NT2/D1 (cell line): Measurements from ENCODE around the gene GPATCH1.
"Not testable (repeated sequence)": the region's sequence is repeated elsewhere in the genome, so short reads cannot be mapped to it uniquely, and the experiment has no call there.

Experiments
- DNase-seq: peaks from one replicate; pipeline ENCODE4 v3.0.0-alpha.2; 2011; ENCODE audit warnings: low read depth, low spot score
- H3K27me3 ChIP-seq: 2 replicates; pipeline ENCODE4 v1.6.0; 2011; ENCODE audit warnings: mild to moderate bottlenecking; ENCODE audit not compliant: insufficient read length, insufficient read depth
- H3K36me3 ChIP-seq: 2 replicates; pipeline ENCODE4 v1.6.1; 2011; ENCODE audit warnings: mild to moderate bottlenecking, low read length, mixed read lengths; ENCODE audit not compliant: insufficient read depth, insufficient read length
- H3K4me1 ChIP-seq: 2 replicates; pipeline ENCODE4 v1.5.1; 2011; ENCODE audit not compliant: insufficient read depth, insufficient read length
- H3K4me3 ChIP-seq: 2 replicates; pipeline ENCODE4 v1.5.1; 2011; ENCODE audit warnings: low read depth; ENCODE audit not compliant: insufficient read length
- H3K9ac ChIP-seq: 2 replicates; pipeline ENCODE4 v1.6.0; 2011; ENCODE audit warnings: low read depth; ENCODE audit not compliant: insufficient read length
- H3K9me3 ChIP-seq: 2 replicates; pipeline ENCODE4 v1.5.1; 2011; ENCODE audit warnings: mild to moderate bottlenecking, low read length; ENCODE audit not compliant: insufficient read depth
- SUZ12 ChIP-seq: IDR thresholded peaks from 2 replicates; pipeline ENCODE4 v1.6.1; 2011; ENCODE audit not compliant: insufficient read length, insufficient read depth; ENCODE audit errors: extremely low read depth
- YY1 ChIP-seq: IDR thresholded peaks from 2 replicates; pipeline ENCODE4 v1.6.1; 2011; ENCODE audit not compliant: insufficient read length, insufficient read depth
- ZNF274 ChIP-seq: IDR thresholded peaks from 2 replicates; pipeline ENCODE4 v1.6.1; 2011; ENCODE audit warnings: mild to moderate bottlenecking, low read depth, low read length

Gene GPATCH1, protein sequence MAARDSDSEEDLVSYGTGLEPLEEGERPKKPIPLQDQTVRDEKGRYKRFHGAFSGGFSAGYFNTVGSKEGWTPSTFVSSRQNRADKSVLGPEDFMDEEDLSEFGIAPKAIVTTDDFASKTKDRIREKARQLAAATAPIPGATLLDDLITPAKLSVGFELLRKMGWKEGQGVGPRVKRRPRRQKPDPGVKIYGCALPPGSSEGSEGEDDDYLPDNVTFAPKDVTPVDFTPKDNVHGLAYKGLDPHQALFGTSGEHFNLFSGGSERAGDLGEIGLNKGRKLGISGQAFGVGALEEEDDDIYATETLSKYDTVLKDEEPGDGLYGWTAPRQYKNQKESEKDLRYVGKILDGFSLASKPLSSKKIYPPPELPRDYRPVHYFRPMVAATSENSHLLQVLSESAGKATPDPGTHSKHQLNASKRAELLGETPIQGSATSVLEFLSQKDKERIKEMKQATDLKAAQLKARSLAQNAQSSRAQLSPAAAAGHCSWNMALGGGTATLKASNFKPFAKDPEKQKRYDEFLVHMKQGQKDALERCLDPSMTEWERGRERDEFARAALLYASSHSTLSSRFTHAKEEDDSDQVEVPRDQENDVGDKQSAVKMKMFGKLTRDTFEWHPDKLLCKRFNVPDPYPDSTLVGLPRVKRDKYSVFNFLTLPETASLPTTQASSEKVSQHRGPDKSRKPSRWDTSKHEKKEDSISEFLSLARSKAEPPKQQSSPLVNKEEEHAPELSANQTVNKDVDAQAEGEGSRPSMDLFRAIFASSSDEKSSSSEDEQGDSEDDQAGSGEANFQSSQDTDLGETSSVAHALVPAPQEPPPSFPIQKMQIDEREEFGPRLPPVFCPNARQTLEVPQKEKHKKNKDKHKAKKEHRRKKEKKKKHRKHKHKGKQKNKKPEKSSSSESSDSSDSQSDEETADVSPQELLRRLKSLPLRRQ

DNA sequence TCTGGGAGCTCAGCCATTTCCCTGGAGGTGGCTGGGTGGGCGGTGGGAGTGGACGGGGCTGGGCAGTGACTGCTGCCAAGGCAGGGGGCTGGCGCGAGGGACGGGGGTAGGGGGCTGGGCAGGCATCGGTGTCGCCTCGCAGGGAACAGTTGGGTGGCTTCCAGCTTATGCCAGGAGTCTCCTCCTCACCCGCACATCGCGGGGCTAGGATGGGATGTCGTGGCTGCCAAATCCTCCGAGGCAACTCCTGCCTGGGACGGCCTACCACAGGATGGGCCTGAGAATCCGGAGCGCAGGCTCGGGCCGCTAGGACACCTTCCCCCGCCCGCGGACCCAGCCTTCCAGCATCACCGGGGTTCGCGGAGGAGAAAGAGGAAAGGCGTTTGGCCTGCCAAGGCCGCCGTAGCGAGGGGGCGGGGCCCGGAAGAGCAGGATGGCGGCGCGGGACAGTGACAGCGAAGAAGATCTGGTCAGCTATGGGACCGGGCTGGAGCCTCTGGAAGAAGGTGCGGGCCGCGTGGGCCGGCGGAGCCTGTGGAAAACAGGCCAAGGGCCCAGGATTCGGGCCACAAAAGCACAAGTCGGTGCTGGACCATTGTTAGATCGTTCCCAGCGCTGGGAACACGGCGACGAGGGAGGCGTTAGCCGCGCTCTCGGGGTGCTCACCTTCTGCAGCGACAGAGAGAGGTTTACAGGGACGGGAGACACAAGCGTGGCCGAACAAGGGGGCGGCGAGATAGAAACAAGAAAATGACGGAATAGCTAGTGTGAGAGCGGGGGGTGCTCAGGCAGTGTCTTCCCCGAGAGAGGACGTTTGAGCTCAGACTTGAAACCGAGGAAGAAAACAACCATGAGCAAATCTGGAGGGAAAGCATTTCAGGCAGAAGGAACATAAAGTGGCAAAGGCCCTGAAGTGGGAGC lies at the start of gene GPATCH1:
Gene GPATCH1, plus strand, starts transcription at position 421 of the 921 bp plus-strand sequence. Its CDS starts 13 bp downstream, at position 434.
- Histone ChIP-seq H3K4me1 (peaks cover 1% of the 10 kb centered on the region), H3K9me3 (no peaks in the 10 kb centered on the region), H3K4me3 (peak within 1 kb of the TSS; percentile 80), H3K9ac (peak within 1 kb of the TSS; percentile 82), H3K27me3 (no peaks in the 10 kb centered on the region), H3K36me3 (peaks cover 8% of the 10 kb centered on the region)
- TF ChIP-seq ZNF274 (no peak), SUZ12 (no peak), YY1 (peak; percentile 67)
- DNase-seq, result peak; percentile 52

DNA sequence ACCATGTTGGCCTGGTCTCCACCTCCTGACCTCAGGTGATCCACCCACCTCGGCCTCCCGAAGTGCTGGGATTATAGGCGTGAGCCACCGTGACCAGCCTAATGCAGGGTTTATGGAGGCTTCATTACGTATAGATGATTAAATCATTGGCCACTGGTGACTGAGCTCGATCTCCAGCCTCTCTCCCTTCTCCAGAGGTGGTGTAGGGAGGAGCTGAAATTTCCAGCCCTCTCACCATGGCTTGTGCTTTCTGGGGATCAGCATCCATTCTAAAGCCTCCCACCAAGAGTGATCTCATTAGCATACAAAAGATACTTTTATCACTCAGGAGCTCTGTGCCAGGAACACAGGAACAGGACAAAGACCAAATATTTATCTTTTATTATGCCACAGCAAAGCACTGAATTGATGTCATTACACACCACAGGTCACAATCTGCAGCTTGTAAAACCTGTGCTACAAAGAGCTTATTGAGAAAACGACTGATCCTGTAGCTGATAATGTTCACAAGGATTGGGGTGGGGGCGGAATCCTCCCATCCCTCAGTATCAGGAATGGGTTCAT lies 48.7 kb upstream of the GPATCH1 start:
- no peak overlapping the region for H3K9ac ChIP-seq
- H3K4me1 ChIP-seq, result no peaks in the 10 kb centered on the region
- H3K4me3 ChIP-seq, result no peak overlapping the region
- peaks cover 23% of the 10 kb centered on the region; the same call in 1 of the 2 replicates for H3K9me3 ChIP-seq
- peak; percentile 55 for DNase-seq
- no peak for TF ChIP-seq YY1
- TF ChIP-seq SUZ12, result no peak
- no peaks in the 10 kb centered on the region for H3K27me3 ChIP-seq
- H3K36me3 ChIP-seq, result peaks cover 8% of the 10 kb centered on the region

DNA sequence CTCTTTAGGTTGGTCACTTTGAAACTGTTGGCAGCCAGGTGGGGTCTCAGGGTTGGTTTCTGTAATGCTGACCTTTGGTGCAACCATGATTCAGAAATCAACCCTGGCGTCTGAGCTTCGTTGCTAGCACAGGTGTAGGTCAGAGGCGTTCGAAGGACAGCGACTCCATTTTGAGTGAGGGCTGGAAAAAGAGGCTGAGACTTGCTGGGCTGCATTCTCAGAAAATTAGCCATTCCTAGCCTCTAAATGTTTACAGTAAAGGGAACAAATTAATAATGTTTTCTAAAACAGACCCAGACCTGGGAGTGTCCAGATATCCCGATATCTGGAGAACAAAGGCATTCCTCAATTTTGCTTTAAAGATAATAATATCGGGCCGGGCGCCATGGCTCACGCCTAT lies 45.5 kb upstream of the GPATCH1 start:
- H3K4me3 ChIP-seq, result no peak overlapping the region
- DNase-seq, result no peak
- peaks cover 2% of the 10 kb centered on the region for H3K4me1 ChIP-seq
- TF ChIP-seq ZNF274, result no peak
- TF ChIP-seq SUZ12, result no peak
- no peak for TF ChIP-seq YY1
- peaks cover 12% of the 10 kb centered on the region; the same call in 1 of the 2 replicates for H3K9me3 ChIP-seq
- H3K9ac ChIP-seq, result no peak overlapping the region
- H3K27me3 ChIP-seq, result no peaks in the 10 kb centered on the region
- H3K36me3 ChIP-seq, result peaks cover 11% of the 10 kb centered on the region

DNA sequence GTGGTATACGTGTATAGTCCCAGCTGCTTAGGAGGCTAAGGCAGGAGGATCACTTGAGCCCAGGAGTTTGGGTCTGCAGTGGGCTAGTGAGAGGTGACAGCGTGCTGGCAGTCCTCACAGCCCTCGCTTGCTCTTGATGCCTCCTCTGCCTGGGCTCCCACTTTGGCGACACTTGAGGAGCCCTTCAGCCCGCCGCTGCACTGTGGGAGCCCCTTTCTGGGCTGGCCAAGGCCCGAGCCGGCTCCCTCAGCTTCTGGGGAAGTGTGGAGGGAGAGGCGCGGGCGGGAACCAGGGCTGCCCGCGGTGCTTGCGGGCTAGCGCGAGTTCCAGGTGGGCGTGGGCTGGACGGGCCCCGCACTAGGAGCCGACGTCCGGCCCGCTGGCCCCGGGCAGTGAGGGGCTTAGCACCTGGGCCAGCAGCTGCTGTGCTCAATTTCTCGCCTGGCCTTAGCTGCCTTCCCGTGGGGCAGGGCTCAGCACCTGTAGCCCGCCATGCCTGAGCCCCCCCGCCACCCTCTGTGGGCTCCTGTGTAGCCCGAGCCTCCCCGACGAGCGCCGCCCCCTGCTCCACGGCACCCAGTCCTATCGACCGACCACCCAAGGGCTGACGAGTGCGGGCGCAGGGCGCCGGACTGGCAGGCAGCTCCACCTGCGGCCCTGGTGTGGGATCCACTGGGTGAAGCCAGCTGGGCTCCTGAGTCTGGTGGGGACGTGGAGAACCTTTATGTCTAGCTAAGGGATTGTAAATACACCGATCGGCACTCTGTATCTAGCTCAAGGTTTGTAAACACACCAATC lies 44.4 kb upstream of the GPATCH1 start:
- not testable (repeated sequence) for H3K9me3 ChIP-seq, DNase-seq, H3K4me3 ChIP-seq, H3K36me3 ChIP-seq, H3K4me1 ChIP-seq, H3K9ac ChIP-seq, H3K27me3 ChIP-seq

DNA sequence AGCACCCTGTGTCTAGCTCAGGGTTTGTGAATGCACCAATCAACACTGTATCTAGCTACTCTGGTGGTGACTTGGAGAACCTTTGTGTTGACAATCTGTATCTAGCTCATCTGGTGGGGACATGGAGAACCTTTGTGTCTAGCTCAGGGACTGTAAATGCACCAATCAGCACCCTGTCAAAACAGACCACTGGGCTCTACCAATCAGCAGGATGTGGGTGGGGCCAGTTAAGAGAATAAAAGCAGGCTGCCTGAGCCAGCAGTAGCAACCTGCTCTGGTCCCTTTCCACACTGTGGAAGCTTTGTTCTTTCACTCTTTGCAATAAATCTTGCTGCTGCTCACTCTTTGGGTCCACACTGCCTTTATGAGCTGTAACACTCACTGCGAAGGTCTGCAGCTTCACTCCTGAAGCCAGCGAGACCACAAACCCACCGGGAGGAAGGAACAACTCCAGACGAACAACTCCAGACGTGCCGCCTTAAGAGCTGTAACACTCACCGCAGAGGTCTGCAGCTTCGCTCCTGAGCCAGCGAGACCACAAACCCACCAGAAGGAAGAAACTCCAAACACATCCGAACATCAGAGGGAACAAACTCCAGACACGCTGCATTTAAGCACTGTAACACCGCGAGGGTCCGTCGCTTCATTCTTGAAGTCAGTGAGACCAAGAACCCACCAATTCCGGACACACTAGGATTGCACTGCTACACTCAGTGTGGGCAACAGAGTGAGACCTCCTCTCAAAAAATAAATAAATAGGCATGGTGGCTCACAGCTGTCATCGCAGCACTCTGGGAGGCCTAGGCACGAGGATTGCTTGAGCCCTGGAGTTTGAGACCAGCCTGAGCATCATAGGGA lies 43.6 kb upstream of the GPATCH1 start:
- not testable (repeated sequence) for H3K9ac ChIP-seq, H3K27me3 ChIP-seq, H3K9me3 ChIP-seq, H3K4me3 ChIP-seq, H3K4me1 ChIP-seq, DNase-seq, H3K36me3 ChIP-seq

DNA sequence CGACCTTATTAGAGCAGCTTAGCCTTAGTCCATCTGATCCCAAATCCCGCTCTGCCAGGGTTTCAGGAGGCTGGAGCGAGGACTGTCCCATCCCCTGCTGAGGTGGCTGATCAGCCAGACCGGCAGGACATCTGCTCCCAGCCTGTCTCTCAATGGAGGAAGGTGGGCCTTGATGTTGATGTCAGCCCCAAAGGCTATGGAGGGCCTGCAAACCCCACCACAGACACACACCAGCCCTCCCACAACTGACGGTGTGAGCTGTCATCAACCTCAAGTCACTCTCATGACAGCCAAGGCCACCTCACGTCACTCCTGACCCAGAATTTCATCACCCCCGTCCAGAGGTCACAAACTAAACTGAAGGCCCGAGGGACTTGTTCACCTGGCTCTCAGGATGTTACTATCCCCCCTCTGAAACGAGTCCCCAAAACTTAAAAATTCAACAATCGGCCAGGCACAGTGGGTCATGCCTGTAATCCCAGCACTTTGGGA lies 41.8 kb upstream of the GPATCH1 start:
- Histone ChIP-seq H3K4me3 (no peak overlapping the region), H3K9me3 (peaks cover 9% of the 10 kb centered on the region; the same call in 1 of the 2 replicates), H3K9ac (no peak overlapping the region), H3K27me3 (no peaks in the 10 kb centered on the region), H3K36me3 (peaks cover 6% of the 10 kb centered on the region), H3K4me1 (peaks cover 9% of the 10 kb centered on the region)
- DNase-seq, result no peak
- no peak for TF ChIP-seq ZNF274
- TF ChIP-seq SUZ12, result no peak
- no peak for TF ChIP-seq YY1
